Duodenal mucosa (tissue), 2 donors: Measurements from ENCODE around the gene PHC2.
"Not testable (repeated sequence)": the region's sequence is repeated elsewhere in the genome, so short reads cannot be mapped to it uniquely, and the experiment has no call there.

Source experiments
- H3K27ac ChIP-seq: one replicate; pipeline ENCODE4 v1.7.0; 2013; ENCODE audit warnings: low read depth, low read length
- H3K27me3 ChIP-seq, 2 donors: one replicate each; pipeline ENCODE4 v1.7.0; 2013; ENCODE audit warnings: low read length in 2 of 2, control low read depth in 1 of 2; ENCODE audit not compliant: insufficient read depth in 2 of 2, control insufficient read depth in 1 of 2
- H3K36me3 ChIP-seq, 2 donors: one replicate each; pipeline ENCODE4 v1.7.0; 2013; ENCODE audit warnings: low read length in 2 of 2, control low read depth in 1 of 2; ENCODE audit not compliant: insufficient read depth in 2 of 2, control insufficient read depth in 1 of 2
- H3K4me1 ChIP-seq, 2 donors: one replicate each; pipeline ENCODE4 v1.7.0; 2013; ENCODE audit warnings: low read length in 2 of 2, control low read depth in 1 of 2; ENCODE audit not compliant: insufficient read depth in 2 of 2, control insufficient read depth in 1 of 2
- H3K4me3 ChIP-seq, 2 donors: one replicate each; pipeline ENCODE4 v1.7.0; 2013; ENCODE audit warnings: low read length in 2 of 2, low read depth in 1 of 2
- H3K9ac ChIP-seq, 2 donors: one replicate each; pipeline ENCODE4 v1.7.0; 2013; ENCODE audit warnings: low read length in 2 of 2, low read depth in 1 of 2
- H3K9me3 ChIP-seq, 2 donors: one replicate each; pipeline ENCODE4 v1.7.0; 2013; ENCODE audit warnings: low read length in 2 of 2, control low read depth in 1 of 2; ENCODE audit not compliant: control insufficient read depth in 1 of 2

The PHC2 gene

DNA sequence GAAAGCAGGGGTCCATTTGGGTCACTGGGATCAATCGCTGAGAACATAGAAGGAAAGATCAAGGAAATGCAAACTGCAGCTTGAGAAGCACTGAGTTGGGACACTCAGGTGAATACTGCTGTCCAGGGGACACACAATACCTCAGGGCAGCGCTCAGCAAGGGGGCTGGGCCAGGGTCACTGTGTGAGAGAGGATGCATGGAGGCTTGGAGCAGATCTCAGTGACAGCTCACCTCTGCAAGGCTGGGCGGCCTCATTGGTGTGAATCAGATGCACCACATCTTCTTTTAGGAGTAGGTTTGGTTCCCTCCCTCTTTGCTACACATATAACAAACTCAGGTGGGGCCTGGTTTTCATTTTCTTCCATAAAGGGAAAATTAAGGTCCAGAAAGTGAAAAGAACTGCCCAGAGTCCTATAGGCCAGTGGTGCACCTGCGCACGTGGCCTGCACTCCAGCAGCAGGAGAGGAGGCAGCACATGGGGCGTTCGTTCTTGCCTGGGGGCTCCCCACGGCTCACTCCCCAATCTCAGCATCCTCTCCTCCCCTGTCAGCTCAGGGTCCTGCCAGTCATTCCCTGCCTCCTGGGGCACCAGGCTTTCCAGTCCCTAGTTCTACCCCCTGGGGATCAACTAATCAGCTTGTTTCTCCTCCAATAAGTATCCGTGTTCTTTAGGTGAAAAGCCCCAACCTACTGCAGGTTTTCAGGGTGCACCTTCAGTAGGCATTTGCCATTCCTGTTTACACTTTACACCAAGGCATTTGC, 111.5 kb downstream of the PHC2 start:
- H3K9me3 ChIP-seq, result no peaks in the 10 kb centered on the region
- no peak overlapping the region for H3K4me3 ChIP-seq
- no peaks in the 10 kb centered on the region for H3K4me1 ChIP-seq
- H3K9ac ChIP-seq, result no peak overlapping the region
- H3K27me3 ChIP-seq, result no peaks in the 10 kb centered on the region
- H3K27ac ChIP-seq, result no peak overlapping the region
- peaks cover 16 to 19% of the 10 kb centered on the region in 2 donors for H3K36me3 ChIP-seq

DNA sequence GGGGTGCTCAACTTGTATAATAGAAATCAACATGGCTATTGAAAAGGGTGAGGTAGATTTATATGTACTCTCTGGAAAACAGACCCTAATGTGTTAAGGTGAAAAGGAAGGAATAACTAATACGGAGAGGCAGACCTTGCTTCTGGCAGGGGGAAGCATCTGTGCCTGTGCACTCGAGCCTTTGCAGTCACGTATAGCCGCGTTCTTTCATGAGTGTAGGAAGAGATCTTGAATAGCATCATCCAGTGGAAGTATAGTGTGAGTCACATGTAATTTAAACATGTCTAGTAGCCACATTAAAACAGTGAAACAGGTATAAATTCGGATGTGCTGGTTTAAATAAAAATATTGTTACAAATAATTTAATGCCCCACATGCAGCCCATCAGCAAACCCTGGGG, 112.9 kb downstream of the PHC2 start:
- H3K27me3 ChIP-seq, result no peaks in the 10 kb centered on the region
- H3K4me3 ChIP-seq, result no peak overlapping the region
- H3K9me3 ChIP-seq, result no peaks in the 10 kb centered on the region
- peaks cover 3 to 5% of the 10 kb centered on the region in 2 donors for H3K36me3 ChIP-seq
- H3K9ac ChIP-seq, result no peak overlapping the region
- H3K27ac ChIP-seq, result no peak overlapping the region
- no peaks in the 10 kb centered on the region for H3K4me1 ChIP-seq

DNA sequence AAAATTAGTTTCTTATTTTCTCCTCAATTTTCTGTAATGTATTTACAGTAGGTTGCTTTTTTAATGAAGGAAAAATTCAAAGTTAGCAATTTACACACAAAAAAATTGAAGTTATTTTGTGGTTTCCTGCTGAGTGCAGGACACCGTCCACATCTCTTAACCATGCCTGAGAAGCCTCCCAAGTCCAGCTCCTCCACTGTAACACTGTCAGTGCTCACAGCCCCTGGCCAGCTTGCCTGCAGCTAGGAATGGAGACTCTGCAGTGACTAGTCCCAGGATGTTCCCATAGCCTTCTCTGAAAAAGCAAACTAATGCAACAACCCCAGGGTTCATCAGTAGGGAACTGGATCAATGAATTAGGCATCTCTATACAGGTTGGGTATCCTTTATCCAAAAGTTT, 113.5 kb downstream of the PHC2 start:
- Histone ChIP-seq H3K27ac (no peak overlapping the region), H3K4me1 (no peaks in the 10 kb centered on the region), H3K4me3 (no peak overlapping the region), H3K27me3 (no peaks in the 10 kb centered on the region), H3K9ac (no peak overlapping the region), H3K36me3 (no peaks in the 10 kb centered on the region), H3K9me3 (no peaks in the 10 kb centered on the region)

DNA sequence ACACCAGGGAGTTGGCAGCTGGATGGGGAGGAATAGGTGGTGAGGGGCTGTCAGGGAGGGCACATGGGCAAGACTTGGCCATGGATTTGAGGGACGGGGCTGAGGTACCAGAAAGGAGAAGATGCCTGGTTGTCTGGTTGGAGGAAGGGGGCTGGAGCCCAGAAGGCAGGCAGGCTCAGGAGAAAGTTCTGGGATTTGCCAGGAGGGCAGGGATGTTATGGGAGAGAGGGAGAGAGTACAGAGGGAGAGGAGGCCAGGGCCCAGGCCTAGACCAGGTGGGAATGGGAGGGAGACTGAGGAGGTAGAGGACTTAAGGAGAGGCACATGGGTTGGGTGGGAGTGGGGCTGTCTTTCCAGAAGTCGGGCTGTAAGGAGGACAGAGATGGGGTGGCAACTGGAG, 114.3 kb downstream of the PHC2 start:
- no peak overlapping the region for H3K27ac ChIP-seq
- no peak overlapping the region for H3K4me3 ChIP-seq
- no peaks in the 10 kb centered on the region for H3K9me3 ChIP-seq
- H3K27me3 ChIP-seq, result no peaks in the 10 kb centered on the region
- H3K9ac ChIP-seq, result no peak overlapping the region
- no peaks in the 10 kb centered on the region for H3K4me1 ChIP-seq
- H3K36me3 ChIP-seq, result no peaks in the 10 kb centered on the region

DNA sequence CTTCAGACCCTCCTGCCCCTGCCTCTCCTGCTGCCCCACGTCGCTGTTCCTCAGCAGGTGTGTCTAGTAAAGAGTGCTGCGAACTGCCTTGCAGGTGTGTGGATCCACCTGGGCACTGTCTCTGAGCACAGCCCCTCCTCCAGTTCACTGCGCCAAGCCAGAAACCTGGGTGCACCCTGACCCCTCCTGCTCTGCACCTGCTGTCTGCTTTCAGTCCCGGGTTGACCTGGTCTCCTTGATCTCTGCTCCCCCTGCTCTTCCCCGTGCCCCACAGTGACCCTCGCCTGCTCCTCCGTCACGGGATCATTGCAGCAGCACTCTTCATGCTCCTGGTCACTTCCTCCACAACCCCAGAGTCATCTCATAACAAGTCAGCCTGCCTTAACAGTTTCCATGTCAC, 116.5 kb downstream of the PHC2 start:
- Histone ChIP-seq H3K4me3 (no peak overlapping the region), H3K36me3 (no peaks in the 10 kb centered on the region), H3K27me3 (no peaks in the 10 kb centered on the region), H3K27ac (no peak overlapping the region), H3K9ac (no peak overlapping the region), H3K4me1 (no peaks in the 10 kb centered on the region), H3K9me3 (no peaks in the 10 kb centered on the region)

DNA sequence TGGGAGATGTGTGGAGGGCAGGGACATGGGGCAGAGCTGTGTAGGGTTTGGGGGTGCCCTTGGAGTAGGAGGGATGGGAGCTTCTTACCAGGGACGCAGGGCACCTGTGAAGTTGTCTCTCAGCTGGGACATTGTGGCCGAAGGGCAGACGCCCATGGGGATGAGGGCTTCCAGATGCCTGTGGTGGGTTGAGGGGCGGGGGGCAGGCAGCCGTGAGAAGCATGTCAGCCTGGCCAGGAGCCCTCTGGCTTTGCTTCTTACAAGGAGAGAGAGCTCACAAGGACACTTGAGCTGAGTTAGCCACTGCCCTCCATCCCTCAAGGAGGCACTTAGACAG, 118.5 kb downstream of the PHC2 start:
- H3K27ac ChIP-seq, result no peak overlapping the region
- H3K36me3 ChIP-seq, result no peaks in the 10 kb centered on the region

DNA sequence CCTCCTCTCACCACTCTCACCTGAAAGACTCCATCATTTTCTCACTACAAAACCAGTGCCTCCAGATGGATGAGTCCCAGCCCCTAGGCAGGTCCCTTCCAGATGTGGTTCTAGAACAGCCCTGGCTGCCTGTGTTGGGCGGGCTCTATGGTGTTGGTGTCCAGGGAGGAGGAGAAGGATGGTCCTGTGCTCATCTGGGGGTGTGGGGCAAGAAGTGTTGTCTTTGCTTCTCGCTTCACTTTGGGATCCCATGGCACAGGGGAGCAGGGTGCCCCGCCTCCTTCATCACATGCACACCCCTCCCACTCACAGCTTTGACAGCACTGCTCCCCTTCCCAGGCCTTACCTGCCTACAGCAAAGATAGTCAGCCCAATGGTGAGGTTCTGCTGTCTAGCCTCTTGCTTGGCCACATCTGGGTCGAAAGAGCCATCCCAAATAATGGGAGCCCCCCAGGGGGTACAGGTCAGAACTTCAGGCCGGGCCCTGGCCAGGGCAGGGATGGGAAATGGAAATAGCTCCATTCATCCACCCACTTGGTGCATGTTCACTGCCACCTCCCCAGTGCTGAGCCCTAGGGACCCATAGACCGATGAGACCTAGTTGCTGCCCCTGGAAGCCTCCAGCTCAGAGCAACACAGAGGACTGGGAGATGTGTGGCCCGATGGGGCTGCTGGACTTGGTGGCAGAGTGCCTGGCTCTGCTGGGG, 119.0 kb downstream of the PHC2 start:
- no peaks in the 10 kb centered on the region for H3K36me3 ChIP-seq
- H3K9ac ChIP-seq, result no peak overlapping the region
- no peak overlapping the region for H3K4me3 ChIP-seq
- peaks cover 0 to 2% of the 10 kb centered on the region in 2 donors for H3K27me3 ChIP-seq
- H3K4me1 ChIP-seq, result no peaks in the 10 kb centered on the region
- H3K27ac ChIP-seq, result no peak overlapping the region
- H3K9me3 ChIP-seq, result no peaks in the 10 kb centered on the region

More for the DNA sequence above, 118.5 kb downstream of the PHC2 start:
- H3K4me1 ChIP-seq, result no peaks in the 10 kb centered on the region
- H3K9me3 ChIP-seq, result no peaks in the 10 kb centered on the region
- H3K27me3 ChIP-seq, result no peaks in the 10 kb centered on the region
- no peak overlapping the region for H3K9ac ChIP-seq
- no peak overlapping the region for H3K4me3 ChIP-seq

DNA sequence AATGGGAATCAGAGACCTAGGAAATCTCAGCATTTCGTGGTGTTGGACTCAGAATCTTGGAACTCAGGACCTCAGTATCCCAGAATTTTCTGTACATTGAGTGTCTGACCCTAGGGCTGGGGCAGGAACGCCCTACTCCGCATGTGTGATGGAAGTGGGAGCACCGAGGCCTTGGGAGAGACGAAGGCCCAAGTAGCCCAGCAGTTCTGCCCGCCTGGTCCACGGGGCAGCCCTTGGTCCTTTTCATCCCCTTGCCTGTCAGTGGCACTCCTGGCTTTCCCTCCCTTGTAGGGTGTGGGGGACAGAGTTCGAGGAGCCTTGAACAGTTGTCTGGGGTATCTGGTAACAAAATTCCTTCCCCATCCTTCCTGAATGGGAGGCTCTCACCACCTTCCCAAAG, 120.2 kb downstream of the PHC2 start:
- Histone ChIP-seq H3K9me3 (no peaks in the 10 kb centered on the region), H3K36me3 (no peaks in the 10 kb centered on the region), H3K27me3 (peaks cover 3 to 9% of the 10 kb centered on the region in 2 donors), H3K4me3 (no peak overlapping the region), H3K27ac (no peak overlapping the region), H3K4me1 (no peaks in the 10 kb centered on the region), H3K9ac (no peak overlapping the region)

DNA sequence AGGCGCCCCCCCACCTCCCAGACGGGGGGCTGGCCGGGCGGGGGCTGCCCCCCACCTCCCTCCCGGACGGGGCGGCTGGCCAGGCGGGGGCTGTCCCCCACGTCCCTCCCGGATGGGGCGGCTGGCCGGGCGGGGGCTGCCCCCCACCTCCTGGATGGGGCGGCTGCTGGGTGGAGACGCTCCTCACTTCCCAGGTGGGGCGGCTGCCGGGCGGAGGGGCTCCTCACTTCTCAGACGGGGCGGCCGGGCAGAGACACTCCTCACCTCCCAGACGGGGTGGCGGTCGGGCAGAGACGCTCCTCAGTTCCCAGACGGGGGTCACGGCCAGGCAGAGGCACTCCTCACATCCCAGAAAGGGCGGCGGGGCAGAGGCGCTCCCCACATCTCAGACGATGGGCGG, 121.5 kb downstream of the PHC2 start:
- not testable (repeated sequence) for H3K9ac ChIP-seq, H3K4me3 ChIP-seq, H3K9me3 ChIP-seq, H3K4me1 ChIP-seq, H3K27ac ChIP-seq, H3K36me3 ChIP-seq, H3K27me3 ChIP-seq

DNA sequence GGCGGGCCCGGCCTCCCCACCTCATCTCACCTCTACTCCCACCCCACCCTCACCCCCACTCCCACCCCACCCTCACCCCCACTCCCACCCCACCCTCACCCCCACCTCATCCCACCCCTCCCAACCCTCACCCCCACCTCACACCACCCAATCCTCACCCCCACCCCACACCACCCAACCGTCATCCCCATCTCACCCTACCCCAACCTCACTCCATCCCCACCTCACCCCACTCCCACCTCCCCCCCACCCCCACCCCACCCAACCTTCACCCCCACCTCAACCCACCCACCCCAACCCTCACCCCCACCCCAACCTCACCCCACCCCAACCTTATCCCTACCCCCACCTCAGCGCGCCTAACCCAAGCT, 123.4 kb downstream of the PHC2 start:
- H3K9me3 ChIP-seq, result no peaks in the 10 kb centered on the region
- peaks cover 3 to 9% of the 10 kb centered on the region in 2 donors for H3K27me3 ChIP-seq
- H3K4me1 ChIP-seq, result no peaks in the 10 kb centered on the region
- H3K4me3 ChIP-seq, result no peak overlapping the region
- no peak overlapping the region for H3K9ac ChIP-seq
- no peak overlapping the region for H3K27ac ChIP-seq
- no peaks in the 10 kb centered on the region for H3K36me3 ChIP-seq
